Thymus (tissue), 11 donors: ENCODE measurements around the gene GZMH. TPM values are rescaled to one million over a fixed set of nuclear protein-coding genes. Genes with fewer than 3 reads are reported as not detected.
A peak's percentile ranks its signal among the peaks of the same experiment; 100 is the strongest.

Experiments used
- DNase-seq, 9 donors: peaks; one replicate each; pipeline ENCODE4 v3.0.0-alpha.2; 2013; ENCODE audit warnings: low spot score in 9 of 9, low read depth in 6 of 9, missing footprints in 1 of 9
- H3K27ac ChIP-seq, 2 donors: one replicate each; pipeline ENCODE4 v1.5.1; 2013; ENCODE audit warnings: control low read depth in 1 of 2, low read depth in 1 of 2, low read length in 1 of 2, mild to moderate bottlenecking in 1 of 2, moderate library complexity in 1 of 2
- H3K27me3 ChIP-seq, 2 donors: one replicate each; pipeline ENCODE4 v1.5.1; 2013; ENCODE audit warnings: low read length in 1 of 2; ENCODE audit not compliant: control insufficient read depth in 2 of 2, insufficient read depth in 1 of 2
- H3K36me3 ChIP-seq, 2 donors: one replicate each; pipeline ENCODE4 v1.5.1; 2013; ENCODE audit warnings: low read length in 1 of 2, mild to moderate bottlenecking in 1 of 2, moderate library complexity in 1 of 2; ENCODE audit not compliant: control insufficient read depth in 2 of 2, insufficient read depth in 2 of 2
- H3K4me1 ChIP-seq, 2 donors: one replicate each; pipeline ENCODE4 v1.5.1; 2013; ENCODE audit warnings: low read length in 2 of 2; ENCODE audit not compliant: control insufficient read depth in 2 of 2, insufficient read depth in 2 of 2
- H3K4me3 ChIP-seq, 2 donors: one replicate each; pipeline ENCODE4 v1.5.1; 2013; ENCODE audit warnings: low read length in 2 of 2, control low read depth in 1 of 2, mild to moderate bottlenecking in 1 of 2
- H3K9me3 ChIP-seq, 2 donors: one replicate each; pipeline ENCODE4 v1.5.1; 2013; ENCODE audit warnings: low read length in 1 of 2, mild to moderate bottlenecking in 1 of 2; ENCODE audit not compliant: control insufficient read depth in 2 of 2, insufficient read depth in 1 of 2
- whole genome bisulfite sequencing: extraction: QIAGEN DNeasy Blood & Tissue Kit; methylation state at CpG from one replicate; pipeline ENCODE4 v1.1.7; 2013; 5-methylcytosine and 5-hydroxymethylcytosine counted together
- polyA plus RNA-seq: library from polyadenylated mRNA; stranded (reverse); fragments of 200-250 nt; gene quantifications from one replicate; pipeline ENCODE4 v1.2.3, GENCODE V29; 2013
- total RNA-seq: library from RNA; stranded (reverse); fragments of 120-200 nt; gene quantifications from one replicate; pipeline ENCODE4 v1.2.4, GENCODE V29; 2013
- donor health status: healthy.

GZMH gene
- total and polyA plus RNA-seq, 2 donors = 0.57 to 3.1 TPM

GRCh38 chr14:24630872-24631477 lies 21.5 kb upstream of the GZMH start:
- WGBS = 96% methylated on average over 10 of the region's 10 CpGs
- H3K4me3 ChIP-seq = no peak overlapping the region

GRCh38 chr14:24630087-24630871 lies 20.8 kb upstream of the GZMH start:
- H3K27ac ChIP-seq = no peak overlapping the region
- DNase-seq = no peak

More at GRCh38 chr14:24630872-24631477, 21.5 kb upstream of the GZMH start:
- H3K27me3 ChIP-seq = no peaks in the 10 kb centered on the region
- no peak for DNase-seq
- H3K4me1 ChIP-seq = peaks cover 0 to 21% of the 10 kb centered on the region in 2 donors
- H3K27ac ChIP-seq = no peak overlapping the region
- H3K9me3 ChIP-seq = no peaks in the 10 kb centered on the region
- no peaks in the 10 kb centered on the region for H3K36me3 ChIP-seq

DNA sequence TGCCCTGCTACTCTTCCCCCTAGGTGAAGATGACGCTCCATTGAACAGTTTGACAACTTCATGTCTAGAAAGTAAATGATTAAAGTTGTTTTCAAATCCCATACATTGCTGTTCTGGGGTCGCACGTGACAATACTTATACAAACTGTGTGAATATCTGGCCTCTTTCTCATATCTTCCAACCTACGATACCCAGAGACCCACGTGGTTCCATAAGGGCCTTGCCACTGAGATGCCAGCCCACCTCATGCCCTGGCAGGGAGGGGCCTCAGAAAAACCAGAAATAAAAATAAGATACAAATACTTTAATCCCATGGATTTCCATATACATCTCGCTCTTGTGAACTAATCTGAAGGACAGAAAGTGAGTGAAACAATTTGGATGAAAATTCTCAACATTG lies 20.0 kb upstream of the GZMH start:
- no peak for DNase-seq
- Histone ChIP-seq H3K36me3 (no peaks in the 10 kb centered on the region), H3K4me1 (peaks cover 0 to 21% of the 10 kb centered on the region in 2 donors), H3K9me3 (no peaks in the 10 kb centered on the region), H3K27me3 (no peaks in the 10 kb centered on the region), H3K4me3 (no peak overlapping the region), H3K27ac (no peak overlapping the region)
- 97% methylated on average over 6 of the region's 6 CpGs for WGBS

More at GRCh38 chr14:24630087-24630871, 20.8 kb upstream of the GZMH start:
- H3K4me1 ChIP-seq = peaks cover 0 to 21% of the 10 kb centered on the region in 2 donors
- WGBS = 93% methylated on average over 3 of the region's 3 CpGs
- no peaks in the 10 kb centered on the region for H3K9me3 ChIP-seq
- H3K4me3 ChIP-seq = no peak overlapping the region
- H3K36me3 ChIP-seq = no peaks in the 10 kb centered on the region
- no peaks in the 10 kb centered on the region for H3K27me3 ChIP-seq

DNA sequence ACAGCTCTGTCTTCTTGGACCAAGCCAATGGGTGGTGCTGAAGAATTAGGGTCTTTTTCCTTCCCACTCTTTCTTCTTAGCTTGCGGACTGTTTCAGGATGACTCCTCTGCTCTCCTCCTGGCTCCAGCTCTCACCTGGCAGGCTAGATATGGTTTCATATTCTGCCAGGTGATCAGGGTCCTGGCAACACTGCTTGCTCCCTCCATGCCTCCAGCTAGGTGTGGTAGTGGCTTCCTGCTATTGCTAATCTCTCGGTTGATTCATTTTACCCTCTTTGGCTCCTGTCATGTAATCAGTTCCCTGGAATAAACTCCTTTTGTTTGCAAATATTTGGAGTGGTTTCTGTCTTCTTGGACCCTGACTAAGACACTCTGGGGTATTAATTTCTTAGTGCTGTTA lies 4.3 kb upstream of the GZMH start:
- Histone ChIP-seq H3K4me1 (no peaks in the 10 kb centered on the region), H3K27ac (no peak overlapping the region), H3K4me3 (no peak overlapping the region), H3K27me3 (no peaks in the 10 kb centered on the region), H3K36me3 (no peaks in the 10 kb centered on the region), H3K9me3 (no peaks in the 10 kb centered on the region)
- WGBS = 95% methylated on average over 2 of the region's 2 CpGs
- no peak for DNase-seq

GRCh38 chr14:24613241-24613640 lies 3.8 kb upstream of the GZMH start:
- Histone ChIP-seq H3K4me1 (peaks cover 0 to 3% of the 10 kb centered on the region in 2 donors), H3K9me3 (no peaks in the 10 kb centered on the region), H3K36me3 (no peaks in the 10 kb centered on the region), H3K27me3 (no peaks in the 10 kb centered on the region), H3K27ac (no peak overlapping the region), H3K4me3 (no peak overlapping the region)
- 92% methylated on average over 1 of the region's 1 CpG for WGBS
- DNase-seq = no peak

DNA sequence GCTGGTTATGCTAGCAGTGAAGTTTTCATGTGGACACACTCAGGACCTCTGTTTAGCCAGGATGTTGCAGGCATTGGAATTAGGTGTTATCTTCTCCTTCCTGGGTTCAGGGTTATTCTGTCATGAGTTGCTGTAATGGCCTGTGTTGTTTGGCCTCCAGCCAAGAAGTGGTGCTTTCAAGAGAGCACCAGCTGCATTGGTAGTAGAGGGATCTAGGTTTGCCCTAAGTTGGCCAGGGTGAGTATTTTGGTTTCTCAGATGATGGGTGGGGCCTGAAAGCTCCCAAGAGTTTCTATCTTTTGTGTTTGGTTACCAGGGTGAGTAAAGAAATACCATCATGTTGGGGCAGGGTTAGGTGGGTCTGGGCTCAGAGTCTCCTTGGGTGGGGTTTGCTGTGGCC lies 2.7 kb upstream of the GZMH start:
- H3K4me1 ChIP-seq = peaks cover 0 to 12% of the 10 kb centered on the region in 2 donors
- H3K9me3 ChIP-seq = no peaks in the 10 kb centered on the region
- H3K27me3 ChIP-seq = no peaks in the 10 kb centered on the region
- H3K27ac ChIP-seq = no peak overlapping the region
- H3K36me3 ChIP-seq = no peaks in the 10 kb centered on the region
- no peak for DNase-seq
- no peak overlapping the region for H3K4me3 ChIP-seq

GRCh38 chr14:24607635-24608514 lies 1.6 kb downstream of the GZMH start:
- peak in 6 of 9 donors; percentile 17 to 73 (median 42) for DNase-seq
- no peaks in the 10 kb centered on the region for H3K36me3 ChIP-seq
- 90% methylated on average over 8 of the region's 8 CpGs for WGBS
- no peaks in the 10 kb centered on the region for H3K27me3 ChIP-seq
- peaks cover 0 to 30% of the 10 kb centered on the region in 2 donors for H3K4me1 ChIP-seq
- H3K4me3 ChIP-seq = no peak overlapping the region
- H3K27ac ChIP-seq = no peak overlapping the region
- no peaks in the 10 kb centered on the region for H3K9me3 ChIP-seq

DNA sequence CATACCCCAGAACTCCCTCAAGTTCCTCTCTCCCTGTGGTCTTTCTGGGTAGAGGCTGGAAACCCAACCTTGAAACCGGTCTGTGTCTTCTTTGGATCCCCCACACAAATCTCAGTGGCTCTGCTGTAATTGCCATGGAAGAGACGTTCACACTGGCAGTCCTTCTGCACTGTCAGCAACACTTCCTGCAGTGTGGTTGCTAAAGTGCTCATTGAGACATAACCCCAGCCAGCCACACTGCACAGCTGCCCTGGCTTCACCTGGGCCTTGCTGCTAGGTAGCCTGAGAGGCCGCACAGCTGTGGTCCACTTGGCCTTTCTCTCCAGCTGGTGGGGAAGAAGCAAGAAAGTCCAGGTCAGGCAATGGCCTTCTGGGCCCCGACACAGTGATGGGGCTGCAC lies 2.4 kb downstream of the GZMH start:
- Histone ChIP-seq H3K27ac (no peak overlapping the region), H3K36me3 (no peaks in the 10 kb centered on the region), H3K9me3 (no peaks in the 10 kb centered on the region), H3K4me1 (peaks cover 0 to 30% of the 10 kb centered on the region in 2 donors), H3K27me3 (no peaks in the 10 kb centered on the region), H3K4me3 (no peak overlapping the region)
- 61% methylated on average over 4 of the region's 4 CpGs for WGBS
- DNase-seq = peak in 1 of 9 donors; percentile 49

- H3K27me3 ChIP-seq = no peaks in the 10 kb centered on the region
- peak in 1 of 9 donors; percentile 16 for DNase-seq
- H3K36me3 ChIP-seq = no peaks in the 10 kb centered on the region
- H3K9me3 ChIP-seq = no peaks in the 10 kb centered on the region
- H3K4me3 ChIP-seq = no peak overlapping the region
- H3K27ac ChIP-seq = no peak overlapping the region
- peaks cover 0 to 30% of the 10 kb centered on the region in 2 donors for H3K4me1 ChIP-seq
- 71% methylated on average over 3 of the region's 3 CpGs for WGBS
Observed at GRCh38 chr14:24606297-24606696, 3.2 kb downstream of the GZMH start.
